Activated gamma-delta T cell (primary cell): Measurements from ENCODE around the gene KIAA1549.

Experiments used
- DNase-seq: peaks from one replicate; lab custom pipeline; 2025; lab: John Stamatoyannopoulos, UW

KIAA1549 gene

GRCh38 chr7:138907201-138907847 lies 73.9 kb downstream of the KIAA1549 start:
- DNase-seq = no peak

DNA sequence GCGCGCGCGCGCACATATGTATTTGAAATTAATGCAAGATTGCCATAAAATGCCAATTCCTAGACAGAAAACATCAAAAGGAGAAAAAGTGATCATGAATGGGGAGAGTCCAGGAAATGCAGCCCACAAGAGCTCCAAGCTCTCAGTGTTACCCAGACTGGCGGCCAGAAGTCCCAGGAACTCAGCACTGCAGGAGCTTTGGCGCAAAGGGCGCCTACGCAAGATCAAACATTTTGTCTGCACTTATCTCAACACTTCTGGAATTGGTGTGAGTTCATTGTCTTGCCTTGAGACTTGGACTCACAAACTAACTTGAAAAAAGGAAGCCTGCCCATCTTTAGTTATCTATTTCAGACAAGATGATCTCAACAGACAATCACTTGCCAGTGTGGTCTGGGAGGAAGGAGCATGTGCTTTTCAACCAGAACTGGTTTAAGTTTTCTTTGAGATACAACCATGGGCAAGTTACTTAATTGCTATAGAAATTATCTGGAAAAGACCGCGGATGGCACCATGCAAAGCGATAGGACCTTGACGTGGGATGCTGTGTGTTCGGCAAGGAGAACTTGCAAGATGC lies 77.2 kb downstream of the KIAA1549 start:
- no peak for DNase-seq

DNA sequence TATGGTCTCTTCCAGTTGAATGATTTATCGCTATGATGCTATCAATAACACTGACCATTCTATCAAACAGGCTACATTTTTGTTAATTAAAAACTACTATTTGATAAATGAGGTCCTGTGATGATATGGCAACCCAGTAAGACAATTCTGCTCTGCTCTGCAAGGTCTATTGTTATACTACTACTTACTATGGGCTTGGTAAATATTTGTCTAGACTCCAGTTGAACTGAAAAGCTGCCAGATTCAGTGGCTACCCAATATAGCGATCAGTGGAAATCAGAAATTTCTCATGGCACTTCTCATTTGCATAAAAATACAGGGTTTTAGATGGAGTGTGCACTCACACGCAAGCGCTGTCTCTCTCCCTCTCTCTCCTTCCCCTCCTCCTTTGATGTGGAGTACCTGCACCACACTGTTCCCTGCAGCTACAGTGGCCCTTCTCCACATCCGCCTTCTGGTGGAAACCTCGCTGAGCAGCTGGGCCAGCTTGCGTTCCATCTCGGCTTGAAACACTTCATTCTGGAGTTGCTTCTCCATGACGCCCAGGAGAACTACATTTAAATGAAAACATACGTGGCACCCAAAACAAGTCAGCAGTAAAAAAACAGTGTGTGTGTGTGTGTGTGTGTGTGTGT lies 77.9 kb downstream of the KIAA1549 start:
- no peak for DNase-seq

DNA sequence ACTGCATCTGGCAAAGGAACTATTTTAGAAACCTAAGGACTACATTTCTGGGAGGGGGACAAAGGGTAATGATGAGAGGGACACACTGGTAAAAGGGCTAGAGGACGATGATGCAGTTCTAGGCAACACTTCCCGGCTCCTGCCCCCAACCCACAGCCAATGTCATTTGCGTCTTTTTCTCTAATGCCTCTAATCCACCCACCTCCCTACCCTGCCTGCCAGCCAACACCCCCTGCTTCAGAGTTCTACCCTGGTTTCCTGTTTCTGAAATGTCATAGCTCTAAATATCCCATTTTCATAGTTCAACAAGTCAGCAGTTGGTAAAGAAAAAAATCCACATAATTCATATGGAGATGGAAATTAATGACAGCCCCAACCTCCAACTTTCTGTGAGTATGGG lies 79.0 kb downstream of the KIAA1549 start:
- DNase-seq = no peak

DNA sequence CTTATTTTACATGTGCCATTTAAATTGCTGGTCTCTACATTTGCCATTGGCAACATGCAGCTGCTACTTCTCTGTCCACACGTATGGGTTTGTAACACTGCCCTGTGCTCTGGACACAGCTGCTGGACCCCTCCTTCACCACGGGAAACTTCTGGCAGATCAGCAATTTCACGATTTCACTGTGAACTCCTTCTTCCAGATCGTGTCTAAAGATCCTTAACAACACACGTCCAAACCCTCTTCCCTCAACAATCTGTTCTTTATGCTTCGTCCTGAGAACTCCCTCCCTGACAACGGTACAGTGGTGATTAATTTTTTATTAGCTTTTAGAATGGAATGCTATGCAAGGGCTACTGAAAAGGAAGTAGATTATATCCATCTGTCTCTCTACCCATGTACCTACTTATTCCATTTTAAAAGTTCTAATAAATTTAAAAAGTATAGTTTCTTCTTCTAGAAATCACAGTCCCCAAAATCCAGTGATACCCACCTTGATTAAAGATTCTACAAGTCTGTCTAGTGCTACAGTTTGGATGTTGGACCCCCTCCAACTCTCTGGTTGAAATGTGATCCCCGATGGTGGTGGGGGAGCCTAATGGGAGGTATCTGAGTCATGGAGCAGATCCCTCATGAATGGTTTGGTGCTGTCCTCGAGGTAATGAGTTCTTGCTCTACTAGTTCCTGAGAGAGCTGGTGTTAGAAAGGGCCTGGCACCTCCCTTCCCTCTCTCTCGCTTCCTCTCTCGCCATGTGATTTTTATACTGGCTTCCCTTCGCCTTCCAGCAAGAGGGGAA lies 81.0 kb downstream of the KIAA1549 start:
- DNase-seq = no peak

- DNase-seq = no peak
Measured at GRCh38 chr7:138898802-138899201, 82.4 kb downstream of the KIAA1549 start.

DNA sequence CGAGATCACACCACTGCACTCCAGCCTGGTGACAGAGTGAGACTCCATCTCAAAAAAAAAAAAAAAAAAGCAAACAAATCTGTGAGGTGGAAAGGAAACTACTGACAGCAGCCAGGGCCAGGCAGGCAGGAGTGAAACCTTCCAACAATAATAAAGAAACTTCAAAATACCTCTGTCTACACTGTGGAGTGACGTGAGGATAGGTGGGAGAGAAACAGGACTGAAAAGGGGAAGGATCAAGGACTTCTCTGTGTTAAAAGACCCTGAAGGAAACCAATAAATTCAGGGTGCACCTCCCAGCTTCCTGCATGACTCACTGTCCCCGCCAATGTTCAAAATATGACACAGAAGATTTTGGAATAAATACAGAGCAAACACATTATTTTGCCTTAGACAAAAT lies 82.9 kb downstream of the KIAA1549 start:
- DNase-seq = no peak

DNA sequence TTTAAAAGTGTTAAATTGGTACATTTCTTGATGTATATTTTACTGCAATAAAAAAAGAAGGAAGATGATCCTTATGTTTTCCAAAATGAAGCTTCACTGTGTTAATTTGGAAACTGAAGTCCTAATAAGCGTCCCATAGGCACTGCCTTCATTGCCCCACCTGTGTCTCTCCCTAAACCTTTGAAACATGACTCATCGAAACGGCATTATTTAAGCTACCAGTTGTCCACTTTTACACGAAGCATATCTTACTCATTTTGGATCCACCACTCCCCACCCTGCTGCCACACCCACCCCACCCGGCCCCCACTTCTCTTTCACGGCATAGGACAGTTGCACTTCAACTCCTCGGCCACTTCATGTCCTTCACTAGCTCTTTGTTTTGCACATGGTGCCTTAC lies 85.5 kb downstream of the KIAA1549 start:
- no peak for DNase-seq

DNA sequence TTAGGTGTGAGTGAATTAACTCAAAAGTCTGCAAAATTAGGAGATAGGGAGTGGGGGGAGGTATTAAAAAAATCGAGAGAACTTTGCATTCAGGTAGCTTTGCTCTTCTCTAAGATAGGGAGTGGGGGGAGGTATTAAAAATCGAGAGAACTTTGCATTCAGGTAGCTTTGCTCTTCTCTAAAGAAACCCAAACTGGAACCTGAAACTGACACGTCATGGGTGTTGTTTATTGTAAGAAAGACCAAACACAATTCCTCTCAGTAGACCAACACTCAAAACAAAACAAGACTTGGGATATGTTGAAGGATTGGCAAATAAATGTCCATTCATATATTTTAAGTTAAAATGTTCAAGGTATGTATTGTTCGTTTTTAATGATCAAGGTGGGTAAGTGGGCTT lies 87.9 kb downstream of the KIAA1549 start:
- no peak for DNase-seq

GRCh38 chr7:138892812-138893211 lies 88.4 kb downstream of the KIAA1549 start:
- DNase-seq = no peak

DNA sequence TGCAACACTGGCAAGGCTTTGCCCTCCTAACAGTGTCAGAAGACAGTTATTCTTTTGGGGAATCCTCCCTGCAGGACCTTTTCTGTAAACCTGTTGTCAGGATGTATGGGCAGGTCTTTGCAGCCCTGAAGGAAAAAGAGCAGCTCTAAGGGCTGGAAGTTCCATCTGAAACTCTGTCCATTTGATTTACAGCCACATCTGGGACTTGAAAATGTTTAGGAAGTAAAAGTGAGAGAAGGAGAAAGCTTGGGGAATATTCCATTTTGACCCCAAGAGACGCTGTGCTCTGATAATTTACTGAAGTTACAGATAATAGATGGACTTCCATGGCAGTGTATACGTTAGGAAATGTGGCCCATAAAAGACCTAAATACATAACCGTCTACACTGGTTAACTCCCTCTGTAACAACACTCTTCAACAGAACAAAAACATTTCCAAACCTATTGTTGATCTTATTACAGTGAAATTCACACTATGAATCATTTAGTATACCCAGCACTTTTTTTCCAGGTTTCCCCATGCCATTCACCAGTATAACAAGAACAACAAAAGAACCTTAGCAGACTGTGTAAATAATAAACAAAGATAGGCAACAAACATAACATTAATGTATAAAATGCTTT lies 89.1 kb downstream of the KIAA1549 start:
- no peak for DNase-seq

DNA sequence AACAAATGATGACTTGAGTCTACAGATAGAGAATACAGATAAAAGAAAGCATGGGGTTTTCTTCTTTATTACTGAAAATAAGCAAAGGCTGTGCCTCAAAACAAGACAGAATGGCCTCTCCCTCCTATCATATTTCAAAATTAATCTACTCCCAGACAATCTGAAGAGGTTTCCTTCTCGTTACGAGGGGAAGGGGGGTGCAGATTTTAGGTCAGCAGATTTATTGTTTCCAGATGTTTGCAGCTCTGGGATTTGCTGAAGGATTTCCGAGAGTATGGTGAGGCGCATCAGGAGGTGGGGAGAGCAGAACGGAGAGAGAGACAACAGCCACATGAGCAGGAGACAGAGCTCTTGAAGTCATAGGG lies 89.8 kb downstream of the KIAA1549 start:
- DNase-seq = no peak

DNA sequence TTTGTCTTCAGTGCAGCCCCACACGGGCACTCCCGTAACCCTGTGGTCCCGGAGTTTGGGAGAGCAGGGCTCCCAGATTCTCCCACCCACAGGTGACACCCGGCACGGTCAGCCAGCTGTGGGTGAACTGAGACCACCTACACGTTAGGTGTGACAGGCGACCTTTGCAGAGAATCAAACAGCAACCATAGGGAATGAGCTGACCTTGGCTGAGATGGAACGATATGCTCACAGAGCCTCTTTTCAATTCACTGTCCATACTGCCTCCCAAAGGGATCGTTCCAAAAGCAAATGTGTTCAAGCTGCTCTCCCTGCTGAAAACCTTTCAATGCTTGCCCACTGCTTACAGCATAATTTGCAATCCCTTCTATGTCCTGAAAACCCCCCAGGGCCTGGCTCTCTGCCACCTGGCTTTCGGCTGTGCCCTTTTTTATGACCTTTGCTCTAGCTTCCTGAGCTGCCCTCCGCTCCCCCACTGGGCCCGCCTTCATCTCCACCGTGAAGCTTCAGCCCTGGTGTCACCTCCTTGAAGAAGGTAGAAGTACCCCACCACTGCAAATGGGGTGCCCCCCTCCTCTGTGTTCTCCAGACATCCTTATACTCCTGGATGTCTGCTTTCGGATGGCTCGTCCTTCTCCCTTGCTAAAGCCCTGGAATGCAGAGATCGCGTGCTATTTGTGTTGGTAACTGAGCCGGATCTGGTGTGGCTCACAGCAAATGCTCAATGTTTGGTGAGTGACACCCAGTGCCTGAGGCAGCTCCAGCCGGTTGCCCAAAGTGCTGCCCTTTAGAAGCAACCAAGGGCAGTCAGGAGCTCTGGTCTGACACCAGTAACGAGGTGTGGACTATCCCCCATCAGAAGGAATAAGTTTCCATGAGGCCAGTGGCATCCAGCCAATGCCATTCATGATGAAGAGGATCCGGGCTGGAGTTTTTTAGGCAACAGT lies 90.4 kb downstream of the KIAA1549 start:
- DNase-seq = no peak

- DNase-seq = no peak
Measured at GRCh38 chr7:138889582-138890498, 91.3 kb downstream of the KIAA1549 start.

DNA sequence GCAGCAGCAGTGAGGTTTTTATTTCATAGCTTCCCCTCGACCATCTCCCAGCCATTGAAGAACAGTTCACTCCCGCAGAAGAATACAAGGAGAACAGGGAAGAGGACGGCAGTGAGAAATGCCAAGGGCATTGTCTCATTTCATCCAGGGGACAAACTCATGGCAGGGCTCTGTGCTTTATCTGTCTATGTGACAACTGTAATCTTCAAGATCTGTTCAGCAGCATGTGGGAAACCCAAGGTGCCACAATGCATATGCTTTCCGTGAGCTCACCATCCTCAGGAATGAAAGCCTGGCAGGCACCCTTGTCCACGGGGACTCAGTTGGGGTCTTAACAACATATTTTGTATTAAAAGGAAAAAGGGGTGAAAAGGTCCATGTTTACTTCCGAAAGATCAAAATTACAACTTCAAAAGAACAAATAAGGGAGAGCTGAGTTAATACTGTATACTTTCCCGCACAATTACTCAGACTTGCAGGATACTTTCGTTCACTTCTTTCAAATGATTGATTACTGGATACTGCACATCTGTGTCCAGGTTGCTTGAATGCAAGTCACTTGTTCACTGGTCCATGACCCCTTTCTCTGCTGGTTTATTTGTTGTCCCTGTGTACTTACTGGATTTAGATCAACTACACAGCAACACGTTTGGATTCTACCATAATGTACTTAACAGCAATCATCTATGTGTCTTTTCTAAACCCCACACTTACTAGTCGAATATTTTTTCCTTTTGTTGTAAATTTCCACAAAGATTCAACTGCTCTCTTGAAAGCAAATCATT lies 93.1 kb downstream of the KIAA1549 start:
- DNase-seq = no peak

DNA sequence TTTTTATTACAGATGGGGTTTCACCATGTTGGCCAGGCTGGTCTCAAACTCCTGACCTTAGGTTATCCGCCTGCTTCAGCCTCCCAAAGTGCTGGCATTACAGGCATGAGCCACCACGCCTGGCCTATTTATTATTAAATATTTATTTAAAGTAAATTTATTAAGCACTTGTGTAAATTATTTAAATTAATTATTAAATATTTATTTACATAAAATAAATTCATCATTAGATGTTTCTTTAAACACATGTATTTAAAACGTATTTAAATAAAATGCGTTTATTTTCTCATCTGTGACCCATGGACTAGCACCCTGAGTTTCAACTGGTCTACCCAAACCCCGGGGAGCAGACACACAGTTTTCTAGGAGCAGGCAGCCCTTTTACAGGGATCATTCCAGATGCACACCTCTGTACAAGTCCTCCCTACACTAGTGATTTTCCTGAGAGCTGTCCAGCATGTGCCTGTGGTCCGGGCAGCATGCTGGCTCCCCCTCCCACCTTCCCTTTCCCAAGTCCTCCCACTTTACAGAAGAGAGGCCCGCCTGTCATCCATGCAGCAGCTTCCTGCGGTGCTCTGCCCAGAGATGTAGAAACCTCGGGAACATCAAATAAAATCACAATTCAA lies 94.0 kb downstream of the KIAA1549 start:
- no peak for DNase-seq

- DNase-seq = no peak
Measured at GRCh38 chr7:138886501-138886917, 94.7 kb downstream of the KIAA1549 start.

- no peak for DNase-seq
Measured at GRCh38 chr7:138885383-138886147, 95.6 kb downstream of the KIAA1549 start.
